Activated CD8-positive, alpha-beta memory T cell treated with anti-CD3 and anti-CD28 coated beads for 36 hours (primary cell): Measurements from ENCODE around the gene AMN. TPM values are rescaled to one million over a fixed set of nuclear protein-coding genes. Genes with fewer than 3 reads are reported as not detected.

Source experiments
- CTCF ChIA-PET: fragments of 350-600 bp; sonication (Branson Sonifier 250); formaldehyde crosslinking; loops from one replicate; lab custom pipeline; 2021; ENCODE audit warnings: antibody characterized with exemption; lab: Charles Lee
- POLR2A ChIA-PET: fragments of 350-600 bp; sonication (Branson Sonifier 250); formaldehyde crosslinking; loops from one replicate; lab custom pipeline; 2021; ENCODE audit warnings: antibody characterized with exemption; lab: Charles Lee
- total RNA-seq, 2 experiments: library from RNA; stranded (reverse); gene quantifications; one replicate each; pipeline ENCODE4 v1.2.3, GENCODE V29; 2021

AMN gene
- total RNA-seq, 2 experiments from 2014 or later, result 0.71 to 0.72 TPM

DNA sequence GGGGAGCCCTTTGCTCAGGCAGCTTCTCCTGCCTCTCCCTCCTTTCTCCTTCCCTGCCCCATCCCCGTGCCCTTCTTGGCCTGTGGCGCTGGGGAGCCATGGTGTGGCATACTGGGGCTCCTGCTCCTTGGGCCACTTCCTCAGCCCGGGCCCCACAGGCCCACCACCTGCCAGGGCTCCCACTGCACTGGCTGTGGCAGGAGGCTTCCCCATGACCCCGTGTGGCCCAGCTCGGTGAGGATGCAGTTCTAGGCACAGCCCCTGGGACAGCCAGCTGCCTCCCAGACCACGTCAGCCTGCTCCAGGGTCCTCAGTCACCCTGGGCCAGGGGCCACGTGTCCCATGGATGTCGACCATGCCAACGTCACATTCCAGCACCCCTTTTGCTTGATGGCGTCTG is 13.0 kb upstream of the AMN start:
- ChIA-PET POLR2A (no interaction called here), CTCF (no interaction called here)

DNA sequence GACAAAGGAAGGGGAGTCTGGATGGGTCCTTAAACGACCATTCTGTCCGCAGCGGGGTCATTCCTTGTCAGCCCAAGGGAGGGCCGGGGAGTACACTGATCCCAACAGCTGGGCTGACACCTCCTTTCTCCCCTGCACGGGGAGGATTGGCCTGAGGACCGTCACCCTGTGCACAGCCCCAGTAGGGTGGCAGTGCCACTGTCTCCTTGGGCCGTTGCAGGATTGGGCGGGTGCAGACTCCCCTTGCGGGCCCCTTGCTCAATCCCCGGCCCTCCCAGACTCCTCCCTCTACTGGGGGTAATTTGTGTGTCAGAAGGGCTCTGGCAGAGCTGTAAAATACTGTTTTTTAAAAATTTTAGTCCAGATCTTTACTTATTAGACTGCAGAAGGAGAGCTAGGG is 12.6 kb upstream of the AMN start:
- POLR2A ChIA-PET, result interaction anchor here (0.9 kb wide), 1 partner anchor 124 kb away, joined by 3 read pairs; no protein-coding TSS in a partner anchor
- CTCF ChIA-PET, result no interaction called here

DNA sequence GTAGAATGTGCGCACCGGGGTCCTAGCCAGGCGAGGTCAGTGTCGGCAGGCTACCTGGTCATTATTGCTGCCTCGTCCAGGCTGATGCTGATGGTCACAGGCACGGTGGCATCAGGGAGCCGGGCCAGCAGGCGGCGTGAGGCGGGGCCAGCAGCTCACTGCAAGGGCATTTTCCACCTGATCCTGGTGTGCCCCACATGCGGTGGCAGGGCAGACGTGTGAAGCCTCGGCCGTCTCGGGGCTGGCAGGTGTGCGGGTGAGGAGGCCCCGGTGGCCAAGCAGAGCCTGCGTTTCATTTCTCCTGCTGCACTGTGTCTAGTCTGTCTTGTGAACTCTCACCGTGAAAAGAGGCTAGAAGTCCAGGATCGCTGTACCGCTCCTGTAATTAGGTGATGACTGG is 12.0 kb upstream of the AMN start:
- POLR2A ChIA-PET, result interaction anchor here (0.9 kb wide), 1 partner anchor 125 kb away, joined by 3 read pairs; no protein-coding TSS in a partner anchor
- CTCF ChIA-PET, result no interaction called here

- ChIA-PET POLR2A (no interaction called here), CTCF (no interaction called here)
These were observed 10.9 kb upstream of the AMN start for GRCh38 chr14:102911541-102911951.

DNA sequence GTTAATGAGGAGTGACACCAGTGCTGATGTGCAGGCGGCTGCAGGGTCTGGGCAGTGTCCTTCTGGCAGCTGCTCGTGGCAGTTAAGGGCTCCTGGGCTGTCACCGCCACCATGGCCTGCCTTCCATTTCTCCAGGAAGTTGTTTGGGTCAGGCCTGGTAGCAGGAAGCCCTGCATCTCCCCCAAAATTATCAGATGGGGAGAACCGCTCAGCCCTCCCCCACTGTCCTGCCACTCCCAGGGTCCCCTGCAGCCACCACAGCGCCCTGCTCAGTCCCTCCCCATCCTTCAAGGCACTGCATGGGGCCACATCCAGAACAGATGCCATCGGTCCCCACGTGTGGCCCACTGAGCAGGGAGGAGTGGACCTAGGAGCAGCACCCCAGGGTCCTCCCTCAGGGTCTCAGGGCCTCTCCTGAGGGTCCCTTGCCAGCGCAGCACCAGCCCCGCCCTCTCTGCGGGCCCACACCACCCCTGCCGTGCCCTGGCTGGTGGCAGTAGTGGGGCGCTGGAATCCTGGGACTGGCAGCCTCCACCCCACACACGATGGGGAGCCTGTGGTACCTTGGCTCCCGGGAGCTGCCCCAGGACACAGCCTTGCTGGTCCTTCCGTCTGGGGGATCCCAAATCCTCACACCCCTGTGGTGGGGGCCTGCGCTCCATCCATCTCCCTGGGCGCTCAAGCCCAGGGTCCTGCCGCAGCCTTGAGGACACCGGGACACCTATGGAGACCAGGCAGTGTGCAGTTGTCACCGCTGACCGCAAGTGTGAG is 10.3 kb upstream of the AMN start:
- CTCF ChIA-PET, result interaction anchor here (1.1 kb wide), 1 partner anchor 217 kb away, joined by 4 read pairs; no protein-coding TSS in a partner anchor
- POLR2A ChIA-PET, result no interaction called here

GRCh38 chr14:102913341-102914211 is 8.9 kb upstream of the AMN start:
- CTCF ChIA-PET, result interaction anchor here (0.6 kb wide), 1 partner anchor 11 kb away, joined by 3 read pairs; no protein-coding TSS in a partner anchor
- POLR2A ChIA-PET, result no interaction called here

DNA sequence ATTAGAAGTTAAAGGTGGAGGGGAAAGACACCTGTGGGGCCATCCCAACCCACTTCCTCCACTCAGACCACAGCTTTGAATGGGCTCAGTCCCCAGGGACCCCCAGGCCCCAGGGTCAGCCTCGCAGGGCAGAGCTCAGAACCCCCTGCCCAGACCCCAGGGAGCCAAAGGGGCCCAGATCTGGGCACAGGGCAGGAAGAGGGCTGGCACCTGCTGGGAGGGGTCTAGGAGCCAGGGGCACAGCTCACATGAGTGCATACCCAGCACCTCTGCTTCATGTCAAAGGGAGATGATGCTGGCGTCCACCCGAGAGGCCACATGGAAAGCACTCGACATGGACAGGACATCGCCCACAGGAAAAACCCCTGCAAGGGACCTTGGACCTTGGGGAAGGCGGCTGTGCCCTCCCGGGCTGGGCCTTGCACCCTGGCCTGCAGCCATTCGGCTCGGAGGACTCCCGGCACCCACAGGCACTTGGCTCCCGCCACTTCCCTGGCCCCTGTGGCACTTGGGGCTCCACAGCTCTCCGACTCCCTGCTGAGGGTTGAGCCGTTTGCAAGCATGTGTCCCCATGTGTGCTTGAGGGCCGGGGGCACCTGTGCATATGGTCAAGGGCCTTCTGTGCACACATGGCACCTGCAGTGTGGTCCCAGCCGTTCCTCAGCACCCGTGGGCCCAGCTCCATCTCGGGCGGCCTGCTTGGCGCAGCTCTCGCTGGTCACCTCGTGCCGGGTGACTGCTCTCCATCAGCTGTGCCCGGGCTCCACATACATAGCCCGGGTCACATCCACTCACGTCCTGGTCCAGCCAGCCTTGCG is 7.8 kb upstream of the AMN start:
- CTCF ChIA-PET, result no interaction called here
- POLR2A ChIA-PET, result no interaction called here

- CTCF ChIA-PET, result no interaction called here
- POLR2A ChIA-PET, result interaction anchor here (0.8 kb wide), 1 partner anchor 9 kb away, joined by 3 read pairs; no protein-coding TSS in a partner anchor
These were observed 7.0 kb upstream of the AMN start for GRCh38 chr14:102915292-102916110.

- CTCF ChIA-PET, result no interaction called here
These were observed 6.0 kb upstream of the AMN start for GRCh38 chr14:102916347-102917055.

DNA sequence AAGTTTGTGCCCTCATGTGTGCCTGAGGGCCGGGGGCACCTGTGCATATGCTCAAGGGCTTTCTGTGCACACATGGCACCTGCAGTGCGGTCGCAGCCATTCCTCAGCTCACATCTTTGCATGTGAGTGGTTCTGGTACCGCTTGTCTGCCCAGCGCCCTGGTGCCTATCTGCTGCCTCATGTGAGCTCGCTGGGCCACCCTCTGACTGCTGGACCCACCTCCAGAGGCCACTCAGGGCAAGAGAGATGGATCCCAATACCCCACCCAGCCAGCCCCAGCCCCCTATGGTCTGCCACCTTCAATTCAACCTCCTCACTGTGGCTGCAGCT is 5.4 kb upstream of the AMN start:
- ChIA-PET POLR2A (no interaction called here), CTCF (no interaction called here)

More at GRCh38 chr14:102916347-102917055, 6.0 kb upstream of the AMN start:
- POLR2A ChIA-PET, result interaction anchor here (0.8 kb wide), 1 partner anchor 8 kb away, joined by 3 read pairs; no protein-coding TSS in a partner anchor

GRCh38 chr14:102917469-102918211 is 4.8 kb upstream of the AMN start:
- POLR2A ChIA-PET, result no interaction called here
- CTCF ChIA-PET, result interaction anchor here (1.0 kb wide), 1 partner anchor 223 kb away, joined by 3 read pairs; no protein-coding TSS in a partner anchor

- ChIA-PET CTCF (interaction anchor here (1.0 to 1.3 kb wide), 2 partner anchors 10 to 224 kb away, joined by 3 read pairs; no protein-coding TSS in a partner anchor), POLR2A (no interaction called here)
These were observed 4.0 kb upstream of the AMN start for GRCh38 chr14:102918438-102918837.

DNA sequence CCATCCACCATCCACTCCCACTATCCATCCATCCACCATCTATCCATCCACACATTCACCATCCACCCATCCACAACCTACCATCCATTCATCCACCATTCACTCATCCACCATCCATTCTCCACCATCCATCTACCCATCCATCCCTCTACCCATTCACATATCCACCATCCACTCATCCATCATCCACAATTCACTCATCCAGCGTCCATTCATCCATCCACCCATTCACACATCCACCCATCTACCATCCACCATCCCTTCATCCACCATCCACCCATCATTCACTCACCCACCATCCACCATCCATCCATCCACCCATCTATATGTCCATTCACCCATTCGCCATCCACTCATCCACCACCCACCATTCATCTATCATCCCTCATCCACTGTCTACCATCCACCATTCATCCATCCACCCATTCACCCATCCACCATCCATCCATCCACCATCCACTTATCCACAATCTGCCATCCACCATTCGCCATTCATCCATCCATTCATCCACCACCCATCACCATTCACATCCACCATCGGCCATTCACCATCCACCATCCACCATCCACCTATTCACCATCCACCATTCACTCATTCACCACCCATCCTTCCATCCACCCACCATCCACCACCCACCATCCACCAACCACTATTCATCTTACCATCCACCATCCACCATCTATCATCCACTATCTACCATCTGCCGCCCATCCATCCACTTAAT is 2.0 kb upstream of the AMN start:
- ChIA-PET POLR2A (no interaction called here), CTCF (no interaction called here)

- CTCF ChIA-PET, result no interaction called here
- POLR2A ChIA-PET, result no interaction called here
These were observed 1.5 kb upstream of the AMN start for GRCh38 chr14:102920998-102921304.

GRCh38 chr14:102923201-102923924 is 900 bp downstream of the AMN start:
- ChIA-PET CTCF (no interaction called here), POLR2A (no interaction called here)

GRCh38 chr14:102923925-102924486 is 1.5 kb downstream of the AMN start:
- POLR2A ChIA-PET, result interaction anchor here (1.1 kb wide), 1 partner anchor 8 kb away, joined by 3 read pairs; no protein-coding TSS in a partner anchor
- CTCF ChIA-PET, result no interaction called here
